ENCODE measurements around the gene CORO1C.

GRCh38 chr12:108599541-108599940 is 131.8 kb downstream of the CORO1C start:
- TF ChIP-seq, protein P1, sequence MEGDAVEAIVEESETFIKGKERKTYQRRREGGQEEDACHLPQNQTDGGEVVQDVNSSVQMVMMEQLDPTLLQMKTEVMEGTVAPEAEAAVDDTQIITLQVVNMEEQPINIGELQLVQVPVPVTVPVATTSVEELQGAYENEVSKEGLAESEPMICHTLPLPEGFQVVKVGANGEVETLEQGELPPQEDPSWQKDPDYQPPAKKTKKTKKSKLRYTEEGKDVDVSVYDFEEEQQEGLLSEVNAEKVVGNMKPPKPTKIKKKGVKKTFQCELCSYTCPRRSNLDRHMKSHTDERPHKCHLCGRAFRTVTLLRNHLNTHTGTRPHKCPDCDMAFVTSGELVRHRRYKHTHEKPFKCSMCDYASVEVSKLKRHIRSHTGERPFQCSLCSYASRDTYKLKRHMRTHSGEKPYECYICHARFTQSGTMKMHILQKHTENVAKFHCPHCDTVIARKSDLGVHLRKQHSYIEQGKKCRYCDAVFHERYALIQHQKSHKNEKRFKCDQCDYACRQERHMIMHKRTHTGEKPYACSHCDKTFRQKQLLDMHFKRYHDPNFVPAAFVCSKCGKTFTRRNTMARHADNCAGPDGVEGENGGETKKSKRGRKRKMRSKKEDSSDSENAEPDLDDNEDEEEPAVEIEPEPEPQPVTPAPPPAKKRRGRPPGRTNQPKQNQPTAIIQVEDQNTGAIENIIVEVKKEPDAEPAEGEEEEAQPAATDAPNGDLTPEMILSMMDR (IDR thresholded peaks at IDR 0.05 in 4 of 5, conservative IDR thresholded peaks at IDR 0.05 in 1 of 5): no peak
- no peak for TF ChIP-seq POLR2A (IDR thresholded peaks at IDR 0.05)
